GM19035 (cell line): ENCODE measurements around the gene ACTL6B.

Source experiments
- ATAC-seq: cut with Tn5 transposase; IDR thresholded peaks from one replicate; pipeline ENCODE4 v1.9.1; 2021; ENCODE audit not compliant: unreplicated experiment

ACTL6B gene

GRCh38 chr7:100602889-100603725, 53.1 kb downstream of the ACTL6B start:
- ATAC-seq, result no peak

- ATAC-seq, result no peak
Observed at GRCh38 chr7:100600730-100601038, 55.6 kb downstream of the ACTL6B start.

- no peak for ATAC-seq
Observed at GRCh38 chr7:100599911-100600729, 56.1 kb downstream of the ACTL6B start.

GRCh38 chr7:100598425-100598824, 57.8 kb downstream of the ACTL6B start:
- ATAC-seq, result no peak

- no peak for ATAC-seq
Observed at GRCh38 chr7:100595188-100595587, 61.1 kb downstream of the ACTL6B start.
